Central memory CD8-positive, alpha-beta T cell (primary cell): ENCODE results near the gene SLC66A3.
"Not testable (repeated sequence)": the region's sequence is repeated elsewhere in the genome, so short reads cannot be mapped to it uniquely, and the experiment has no call there.

Experiments
- ATAC-seq: fragments of 150-1000 bp; cut with Tn5 transposase; replicated peaks from 2 replicates; pipeline ENCODE4 v1.10.0; 2022; ENCODE audit warnings: mild to moderate bottlenecking, moderate FRiP score, moderate number of reproducible peaks; ENCODE audit not compliant: poor library complexity, severe bottlenecking; ENCODE audit errors: extremely low read depth
- DNase-seq, 2 donors: peaks; one replicate each; pipeline ENCODE4 v3.0.0; 2021; ENCODE audit warnings: low spot score in 2 of 2
- H3K27ac Mint-ChIP-seq: one replicate; pipeline ENCODE4 v1.8.0; 2022; ENCODE audit warnings: low read depth, mild to moderate bottlenecking, moderate library complexity, mixed read lengths
- H3K27me3 Mint-ChIP-seq: one replicate; pipeline ENCODE4 v1.8.0; 2022; ENCODE audit warnings: mixed read lengths
- H3K36me3 Mint-ChIP-seq: one replicate; pipeline ENCODE4 v1.8.0; 2022; ENCODE audit warnings: mild to moderate bottlenecking, moderate library complexity, mixed read lengths; ENCODE audit not compliant: insufficient read depth
- H3K4me1 Mint-ChIP-seq: one replicate; pipeline ENCODE4 v1.8.0; 2022; ENCODE audit warnings: mixed read lengths
- H3K4me3 Mint-ChIP-seq: one replicate; pipeline ENCODE4 v1.8.0; 2022; ENCODE audit warnings: mild to moderate bottlenecking, moderate library complexity, mixed read lengths
- H3K9me3 Mint-ChIP-seq: one replicate; pipeline ENCODE4 v1.8.0; 2022; ENCODE audit warnings: mixed read lengths

The SLC66A3 gene

GRCh38 chr2:11159574-11160170, 4.4 kb downstream of the SLC66A3 start:
- H3K36me3 Mint-ChIP-seq, result peaks cover 5% of the 10 kb centered on the region
- ATAC-seq, result no peak

GRCh38 chr2:11160256-11160655, 5.0 kb downstream of the SLC66A3 start:
- Mint-ChIP-seq H3K36me3 (peaks cover 5% of the 10 kb centered on the region), H3K27ac (peak overlapping the region; percentile 86), H3K27me3 (no peaks in the 10 kb centered on the region), H3K9me3 (no peaks in the 10 kb centered on the region), H3K4me3 (no peak overlapping the region), H3K4me1 (peaks cover 34% of the 10 kb centered on the region)
- no peak for ATAC-seq
- no peak for DNase-seq

More at GRCh38 chr2:11159574-11160170, 4.4 kb downstream of the SLC66A3 start:
- no peaks in the 10 kb centered on the region for H3K9me3 Mint-ChIP-seq
- DNase-seq, result no peak
- peaks cover 34% of the 10 kb centered on the region for H3K4me1 Mint-ChIP-seq
- peak overlapping the region; percentile 86 for H3K27ac Mint-ChIP-seq
- H3K4me3 Mint-ChIP-seq, result no peak overlapping the region
- no peaks in the 10 kb centered on the region for H3K27me3 Mint-ChIP-seq

- H3K27me3 Mint-ChIP-seq, result no peaks in the 10 kb centered on the region
- H3K9me3 Mint-ChIP-seq, result no peaks in the 10 kb centered on the region
- peak overlapping the region; percentile 86 for H3K27ac Mint-ChIP-seq
- peak overlapping the region; percentile 48 for H3K4me3 Mint-ChIP-seq
- DNase-seq (no peak), ATAC-seq (peak; percentile 69)
- H3K36me3 Mint-ChIP-seq, result peaks cover 5% of the 10 kb centered on the region
- peaks cover 33% of the 10 kb centered on the region for H3K4me1 Mint-ChIP-seq
These were observed 5.6 kb downstream of the SLC66A3 start for GRCh38 chr2:11160731-11161455.

GRCh38 chr2:11161747-11162146, 6.5 kb downstream of the SLC66A3 start:
- ATAC-seq (no peak), DNase-seq (no peak)
- Mint-ChIP-seq H3K4me3 (no peak overlapping the region), H3K36me3 (peaks cover 5% of the 10 kb centered on the region), H3K4me1 (peaks cover 24% of the 10 kb centered on the region), H3K27ac (no peak overlapping the region), H3K27me3 (no peaks in the 10 kb centered on the region), H3K9me3 (no peaks in the 10 kb centered on the region)

- DNase-seq, result no peak
- Mint-ChIP-seq H3K9me3 (no peaks in the 10 kb centered on the region), H3K4me3 (no peak overlapping the region), H3K27me3 (no peaks in the 10 kb centered on the region), H3K27ac (no peak overlapping the region), H3K36me3 (peaks cover 5% of the 10 kb centered on the region), H3K4me1 (peaks cover 19% of the 10 kb centered on the region)
- ATAC-seq, result no peak
These were observed 8.4 kb downstream of the SLC66A3 start for GRCh38 chr2:11163439-11164317.

- not testable (repeated sequence) for ATAC-seq, H3K27me3 Mint-ChIP-seq, H3K27ac Mint-ChIP-seq, H3K4me3 Mint-ChIP-seq, DNase-seq, H3K36me3 Mint-ChIP-seq, H3K9me3 Mint-ChIP-seq
- H3K4me1 Mint-ChIP-seq, result peaks cover 16% of the 10 kb centered on the region
These were observed 9.8 kb downstream of the SLC66A3 start for GRCh38 chr2:11165046-11165445.

GRCh38 chr2:11166476-11166875, 11.2 kb downstream of the SLC66A3 start:
- DNase-seq, result no peak
- H3K4me1 Mint-ChIP-seq, result peaks cover 5% of the 10 kb centered on the region
- no peaks in the 10 kb centered on the region for H3K9me3 Mint-ChIP-seq
- no peak for ATAC-seq
- H3K4me3 Mint-ChIP-seq, result no peak overlapping the region
- no peak overlapping the region for H3K27ac Mint-ChIP-seq
- H3K36me3 Mint-ChIP-seq, result peaks cover 6% of the 10 kb centered on the region
- H3K27me3 Mint-ChIP-seq, result no peaks in the 10 kb centered on the region

GRCh38 chr2:11168488-11168887, 13.2 kb downstream of the SLC66A3 start:
- ATAC-seq (no peak), DNase-seq (no peak)
- peak overlapping the region; percentile 23 for H3K27ac Mint-ChIP-seq
- H3K4me1 Mint-ChIP-seq, result peaks cover 5% of the 10 kb centered on the region
- H3K4me3 Mint-ChIP-seq, result no peak overlapping the region
- peaks cover 4% of the 10 kb centered on the region for H3K36me3 Mint-ChIP-seq
- H3K9me3 Mint-ChIP-seq, result no peaks in the 10 kb centered on the region
- no peaks in the 10 kb centered on the region for H3K27me3 Mint-ChIP-seq

GRCh38 chr2:11169333-11169732, 14.1 kb downstream of the SLC66A3 start:
- ATAC-seq (no peak), DNase-seq (no peak)
- H3K27me3 Mint-ChIP-seq, result no peaks in the 10 kb centered on the region
- peaks cover 1% of the 10 kb centered on the region for H3K36me3 Mint-ChIP-seq
- peak overlapping the region; percentile 23 for H3K27ac Mint-ChIP-seq
- peaks cover 5% of the 10 kb centered on the region for H3K4me1 Mint-ChIP-seq
- H3K9me3 Mint-ChIP-seq, result no peaks in the 10 kb centered on the region
- no peak overlapping the region for H3K4me3 Mint-ChIP-seq

- ATAC-seq (no peak), DNase-seq (no peak)
- no peaks in the 10 kb centered on the region for H3K9me3 Mint-ChIP-seq
- peaks cover 15% of the 10 kb centered on the region for H3K4me1 Mint-ChIP-seq
- H3K4me3 Mint-ChIP-seq, result no peak overlapping the region
- no peaks in the 10 kb centered on the region for H3K27me3 Mint-ChIP-seq
- peaks cover 12% of the 10 kb centered on the region for H3K36me3 Mint-ChIP-seq
- H3K27ac Mint-ChIP-seq, result no peak overlapping the region
These were observed 19.0 kb downstream of the SLC66A3 start for GRCh38 chr2:11174222-11174621.

- H3K4me1 Mint-ChIP-seq, result peaks cover 12% of the 10 kb centered on the region
- H3K9me3 Mint-ChIP-seq, result no peaks in the 10 kb centered on the region
- peak overlapping the region; percentile 23 for H3K27ac Mint-ChIP-seq
- H3K4me3 Mint-ChIP-seq, result no peak overlapping the region
- H3K36me3 Mint-ChIP-seq, result peaks cover 15% of the 10 kb centered on the region
- DNase-seq (no peak), ATAC-seq (no peak)
- H3K27me3 Mint-ChIP-seq, result no peaks in the 10 kb centered on the region
These were observed 20.1 kb downstream of the SLC66A3 start for GRCh38 chr2:11175293-11175795.

- Mint-ChIP-seq H3K36me3 (peaks cover 26% of the 10 kb centered on the region), H3K4me3 (no peak overlapping the region), H3K4me1 (peaks cover 12% of the 10 kb centered on the region), H3K27me3 (no peaks in the 10 kb centered on the region), H3K9me3 (no peaks in the 10 kb centered on the region), H3K27ac (no peak overlapping the region)
- DNase-seq, result no peak
- ATAC-seq, result no peak
These were observed 22.8 kb downstream of the SLC66A3 start for GRCh38 chr2:11177871-11178690.
